GM12875 (cell line): ENCODE data around the gene CWC25.
"Not testable (repeated sequence)": the region's sequence is repeated elsewhere in the genome, so short reads cannot be mapped to it uniquely, and the experiment has no call there.

Source experiments
- H3K4me3 ChIP-seq: one replicate; pipeline ENCODE4 v1.5.1; 2011; ENCODE audit warnings: low read depth, low read length, control low read depth
- CTCF ChIP-seq: IDR thresholded peaks from 2 replicates; pipeline ENCODE4 v1.5.1; 2011; ENCODE audit warnings: low read depth, mild to moderate bottlenecking, control low read depth, inconsistent platforms, low read length, moderate library complexity, borderline replicate concordance; ENCODE audit not compliant: insufficient read depth

The CWC25 gene

GRCh38 chr17:38794221-38794620 lies 30.9 kb downstream of the CWC25 start:
- H3K4me3 ChIP-seq, result no peak overlapping the region
- no peak for TF ChIP-seq CTCF

GRCh38 chr17:38791162-38791561 lies 34.0 kb downstream of the CWC25 start:
- no peak for TF ChIP-seq CTCF
- no peak overlapping the region for H3K4me3 ChIP-seq

GRCh38 chr17:38790148-38790707 lies 34.9 kb downstream of the CWC25 start:
- not testable (repeated sequence) for H3K4me3 ChIP-seq

- TF ChIP-seq CTCF, result no peak
- no peak overlapping the region for H3K4me3 ChIP-seq
Measured at GRCh38 chr17:38789185-38789584, 35.9 kb downstream of the CWC25 start.

- not testable (repeated sequence) for H3K4me3 ChIP-seq
Measured at GRCh38 chr17:38787999-38788398, 37.1 kb downstream of the CWC25 start.

GRCh38 chr17:38786372-38786771 lies 38.7 kb downstream of the CWC25 start:
- no peak for TF ChIP-seq CTCF
- no peak overlapping the region for H3K4me3 ChIP-seq

GRCh38 chr17:38783227-38783626 lies 41.9 kb downstream of the CWC25 start:
- TF ChIP-seq CTCF, result no peak
- no peak overlapping the region for H3K4me3 ChIP-seq

- TF ChIP-seq CTCF, result no peak
- H3K4me3 ChIP-seq, result no peak overlapping the region
Measured at GRCh38 chr17:38779965-38780752, 45.0 kb downstream of the CWC25 start.
